GM12878 (cell line): ENCODE data around the gene ATXN1. TPM values are rescaled to one million over a fixed set of nuclear protein-coding genes. Genes with fewer than 3 reads are reported as not detected.

Experiments
- ATAC-seq: fragments of 200-7000 bp; cut with Tn5 transposase; 3 replicates; pipeline ENCODE4 v1.9.1; 2020; ENCODE audit warnings: mild to moderate bottlenecking, moderate library complexity
- BruUV-seq: library from RNA; stranded (reverse); fragments of 400-500 nt; replicated peaks from 2 replicates; lab custom pipeline; 2021; lab: Mats Ljungman, UMichigan
- CTCF ChIA-PET: fragments of 300-600 bp; sonication (Branson Sonifier 250); formaldehyde crosslinking; extraction: SDS; loops from one replicate; lab custom pipeline; 2021; ENCODE audit warnings: inconsistent platforms; lab: Yijun Ruan, JAX
- POLR2A ChIA-PET: fragments of 350-600 bp; formaldehyde crosslinking; extraction: SDS; loops from one replicate; lab custom pipeline; 2021; ENCODE audit warnings: inconsistent platforms; lab: Charles Lee
- RAD21 ChIA-PET: fragments of 300-600 bp; sonication (Branson Sonifier 250); formaldehyde crosslinking; loops from one replicate; lab custom pipeline; 2023; ENCODE audit warnings: antibody characterized with exemption; ENCODE audit not compliant: unreplicated experiment; lab: Charles Lee
- SMC1A ChIA-PET: fragments of 300-600 bp; sonication (Branson Sonifier 250); formaldehyde crosslinking; loops from one replicate; lab custom pipeline; 2023; ENCODE audit not compliant: unreplicated experiment, uncharacterized antibody; lab: Charles Lee
- DNase-seq: peaks from one replicate; pipeline ENCODE4 v3.0.0-alpha.2; 2011; ENCODE audit warnings: low read depth, low spot score
- FAIRE-seq: peaks from 3 replicates; lab custom pipeline; 2011; peaks lifted over from hg19 to GRCh38; lab: Jason Lieb, UNC
- H2AFZ ChIP-seq: 2 replicates; pipeline ENCODE4 v1.6.0; 2011; ENCODE audit warnings: low read depth, low read length, control low read depth; ENCODE audit not compliant: control insufficient read depth
- H3K27ac ChIP-seq: 2 replicates; pipeline ENCODE4 v1.5.1; 2011; ENCODE audit warnings: control low read depth; ENCODE audit not compliant: control insufficient read depth, insufficient read depth
- H3K27me3 ChIP-seq, 2 experiments: replicated peaks in 1 of 2; 2 replicates each; pipeline versions ENCODE4 v1.6.0 to v1.6.1; 2011; ENCODE audit warnings: low read length in 1 of 2; ENCODE audit not compliant: control insufficient read depth in 2 of 2, insufficient read depth in 2 of 2
- H3K36me3 ChIP-seq, 2 experiments: 2 replicates each; pipeline ENCODE4 v1.5.1; 2011; ENCODE audit warnings: low read length in 1 of 2; ENCODE audit not compliant: control insufficient read depth in 2 of 2, insufficient read depth in 2 of 2
- H3K4me1 ChIP-seq: 2 replicates; pipeline ENCODE4 v1.6.1; 2011; ENCODE audit warnings: mild to moderate bottlenecking, low read length, moderate library complexity, mixed read lengths; ENCODE audit not compliant: control insufficient read depth, insufficient read depth
- H3K4me2 ChIP-seq: 2 replicates; pipeline ENCODE4 v1.6.0; 2011; ENCODE audit warnings: control low read depth; ENCODE audit not compliant: control insufficient read depth, insufficient read depth
- H3K4me3 ChIP-seq: fragments of 200-600 bp; sonication (generic); 2 replicates; pipeline ENCODE4 v1.5.1; 2016
- H3K79me2 ChIP-seq: 2 replicates; pipeline ENCODE4 v1.6.0; 2011; ENCODE audit warnings: low read length; ENCODE audit not compliant: control insufficient read depth, insufficient read depth
- H3K9ac ChIP-seq: 2 replicates; pipeline ENCODE4 v1.8.0; 2011; ENCODE audit warnings: low read length, control low read depth, mixed read lengths; ENCODE audit not compliant: control insufficient read depth, insufficient read depth
- H3K9me3 ChIP-seq: replicated peaks from 3 replicates; pipeline ENCODE4 v1.5.1; 2011; ENCODE audit warnings: mild to moderate bottlenecking, low read length; ENCODE audit not compliant: control insufficient read depth, insufficient read depth
- H4K20me1 ChIP-seq: 2 replicates; pipeline ENCODE4 v1.6.0; 2011; ENCODE audit not compliant: control insufficient read depth, insufficient read depth
- CUX1 ChIP-seq: IDR thresholded peaks from 2 replicates; pipeline ENCODE4 v1.6.1; 2012; ENCODE audit warnings: improper control_type of control experiment, low read depth, low read length; ENCODE audit not compliant: insufficient replicate concordance
- EED ChIP-seq: sonication (generic); IDR thresholded peaks from 2 replicates; pipeline ENCODE4 v1.6.1; 2016; ENCODE audit warnings: antibody characterized with exemption, low read depth
- IKZF2 ChIP-seq, 2 experiments: fragments of 450-650 bp; IDR thresholded peaks; 2 replicates each; pipeline ENCODE4 v1.6.1; 2017; ENCODE audit warnings: mild to moderate bottlenecking in 2 of 2, moderate library complexity in 2 of 2
- SKIL ChIP-seq: fragments of 450-650 bp; IDR thresholded peaks from 2 replicates; pipeline ENCODE4 v1.6.1; 2017; ENCODE audit warnings: mild to moderate bottlenecking, low read depth, inconsistent platforms; ENCODE audit not compliant: poor library complexity, severe bottlenecking
- ZNF217 ChIP-seq: fragments of 450-650 bp; IDR thresholded peaks from 2 replicates; pipeline ENCODE4 v1.6.1; 2017; ENCODE audit warnings: antibody characterized with exemption, mild to moderate bottlenecking
- WGBS: methylation state at CpG from one replicate; pipeline ENCODE4 v1.1.6; 2016; ENCODE audit warnings: low lambda C conversion rate; ENCODE audit not compliant: insufficient replicate concordance, insufficient coverage; ENCODE audit errors: missing lambda C conversion rate; 5-methylcytosine and 5-hydroxymethylcytosine counted together
- in situ Hi-C: fragments of 300-500 bp; cut with MboI; formaldehyde crosslinking; loops from 9 replicates; pipeline ENCODE4 v1.14.3; 2018; ENCODE audit warnings: mixed read lengths
- intact Hi-C: fragments of 100-400 bp; cut with micrococcal nuclease; formaldehyde crosslinking; loops from one replicate; pipeline ENCODE4 v1.14.2; 2022; ENCODE audit not compliant: unreplicated experiment
- polyA plus RNA-seq, 11 experiments: library from polyadenylated mRNA; depleted of rRNA in 4 of 11; unstranded in 6 of 11; stranded (reverse) in 5 of 11; fragments of >200 nt; fragmentation: Nextera tagmentation in 4 of 11; fragmentation: Illumina TruSeq in 1 of 11; extraction: Ambion mirVana in 4 of 11; extraction: Trizol in 1 of 11; gene quantifications; 1 replicate in 1 of 11; 2 replicates in 10 of 11; pipeline versions ENCODE4 v1.2.1 to v1.2.3, GENCODE V29; 2011 to 2016; ENCODE audit warnings: inconsistent platforms in 2 of 11, missing spikeins in 2 of 11, low read depth in 1 of 11
- total RNA-seq, 4 experiments: library from RNA; depleted of rRNA in 3 of 4; stranded (reverse); fragments of >200 nt in 3 of 4; fragmentation: Illumina TruSeq in 1 of 4; extraction: Trizol in 1 of 4; gene quantifications; 2 replicates each; pipeline versions ENCODE4 v1.2.1 to v1.2.3, GENCODE V29; 2013 to 2021

The ATXN1 gene
- total and polyA plus RNA-seq, 10 of the 15 experiments (the other 5 are each of a cell fraction or from before 2014, with no cell fraction given) = 12.2 to 51.2 (median 20.5) TPM

GRCh38 chr6:16488813-16489212, 272.4 kb downstream of the ATXN1 start:
- Histone ChIP-seq H3K79me2 (peaks cover 66% of the 10 kb centered on the region), H2AFZ (no peak overlapping the region), H3K27ac (peak overlapping the region; percentile 57), H3K4me1 (peaks cover 68% of the 10 kb centered on the region), H3K36me3 (peaks cover 0 to 16% of the 10 kb centered on the region in 2 experiments; a peak in 2 of 4 replicates), H3K27me3 (no peaks in the 10 kb centered on the region), H3K4me2 (peak overlapping the region; percentile 77), H3K9me3 (no peaks in the 10 kb centered on the region), H3K9ac (peak overlapping the region; percentile 42), H4K20me1 (no peaks in the 10 kb centered on the region), H3K4me3 (peak overlapping the region; percentile 49; the same call in 1 of the 2 replicates)
- WGBS = 96% methylated on average over 2 of the region's 2 CpGs
- intact Hi-C loops (no loop called here), in situ Hi-C loops (no loop called here)
- peak; percentile 23 to 31; a peak in 2 of 4 replicates for TF ChIP-seq IKZF2 (IDR thresholded peaks at IDR 0.05)
- 0 out of 2 replicates have a peak, but pooled peaks have one; percentile 18 for TF ChIP-seq EED
- no peak for TF ChIP-seq CUX1
- 0 out of 2 replicates have a peak, but pooled peaks have one; percentile 1 for TF ChIP-seq ZNF217
- TF ChIP-seq SKIL = peak; percentile 50
- RAD21 ChIA-PET = interaction anchor here (0.9 to 14.6 kb wide), 13 partner anchors 10 to 275 kb away, joined by 3 to 201 read pairs (median 8); no protein-coding TSS in a partner anchor
- no TSS peak for BruUV-seq
- DNase-seq (no peak), ATAC-seq (peak; percentile 14), FAIRE-seq (no peak)
- CTCF ChIA-PET = interaction anchor here (1.0 to 17.6 kb wide), 8 partner anchors 8 to 275 kb away, joined by 3 to 203 read pairs (median 8); no protein-coding TSS in a partner anchor
- SMC1A ChIA-PET = interaction anchor here (0.6 to 14.6 kb wide), 13 partner anchors 13 to 274 kb away, joined by 3 to 388 read pairs (median 7); no protein-coding TSS in a partner anchor
- POLR2A ChIA-PET = interaction anchor here (0.5 to 13.1 kb wide), 9 partner anchors 14 to 274 kb away, joined by 3 to 256 read pairs (median 6); no protein-coding TSS in a partner anchor
